Sigmoid colon (tissue), 7 donors: ENCODE measurements around the gene TRIM8. TPM values are rescaled to one million over a fixed set of nuclear protein-coding genes. Genes with fewer than 3 reads are reported as not detected.

Source experiments
- DNase-seq: peaks from one replicate; pipeline ENCODE4 v3.0.0-alpha.2; 2019
- H3K27ac ChIP-seq, 4 donors: fragments of 200-600 bp; sonication (generic); one replicate each; pipeline ENCODE4 v1.5.1; 2016 to 2019; ENCODE audit warnings: mild to moderate bottlenecking in 1 of 4
- H3K27me3 ChIP-seq, 3 donors: fragments of 200-600 bp; sonication (generic); one replicate each; pipeline ENCODE4 v1.5.1; 2019; ENCODE audit warnings: mild to moderate bottlenecking in 1 of 3
- H3K36me3 ChIP-seq, 4 donors: fragments of 200-600 bp; sonication (generic); one replicate each; pipeline ENCODE4 v1.5.1; 2016 to 2019
- H3K4me1 ChIP-seq, 4 donors: fragments of 200-600 bp; sonication (generic); one replicate each; pipeline ENCODE4 v1.5.1; 2017 to 2019
- H3K4me3 ChIP-seq, 4 donors: fragments of 200-600 bp; sonication (generic); one replicate each; pipeline ENCODE4 v1.5.1; 2017 to 2019; ENCODE audit warnings: mild to moderate bottlenecking in 2 of 4, moderate library complexity in 1 of 4
- H3K9me3 ChIP-seq, 4 donors: fragments of 200-600 bp in 3 of 4; sonication (generic) in 3 of 4; one replicate each; pipeline versions ENCODE4 v1.5.1 to v1.6.1; 2013 to 2019
- CTCF ChIP-seq, 4 experiments: fragments of 450-650 bp in 3 of 4; fragments of 200-600 bp in 1 of 4; IDR thresholded peaks; one replicate each; pipeline ENCODE4 v1.5.1; 2016 to 2019; ENCODE audit warnings: antibody characterized with exemption in 4 of 4, mild to moderate bottlenecking in 3 of 4, moderate library complexity in 2 of 4
- EP300 ChIP-seq, 4 donors: sonication (generic); formaldehyde crosslinking; IDR thresholded peaks; one replicate each; pipeline ENCODE4 v1.6.1; 2017; ENCODE audit warnings: antibody characterized with exemption in 4 of 4
- POLR2A ChIP-seq, 2 donors: fragments of 450-650 bp; IDR thresholded peaks; one replicate each; pipeline ENCODE4 v1.6.1; 2016; ENCODE audit warnings: antibody characterized with exemption in 2 of 2, mild to moderate bottlenecking in 2 of 2, moderate library complexity in 2 of 2
- POLR2AphosphoS5 ChIP-seq, 4 donors: sonication (generic); formaldehyde crosslinking; IDR thresholded peaks; one replicate each; pipeline ENCODE4 v1.6.1; 2017; ENCODE audit warnings: antibody characterized with exemption in 4 of 4
- WGBS, 2 donors: extraction: QIAGEN DNeasy Blood & Tissue Kit; methylation state at CpG; one replicate each; pipeline ENCODE4 v1.1.7; 2013; 5-methylcytosine and 5-hydroxymethylcytosine counted together
- intact Hi-C: fragments of 100-400 bp; cut with DNase I; formaldehyde crosslinking; loops from one replicate; pipeline ENCODE4 v1.15.1; 2023
- polyA plus RNA-seq, 3 donors: library from polyadenylated mRNA; stranded (reverse); fragments of 200-250 nt; gene quantifications; one replicate each; pipeline ENCODE4 v1.2.3, GENCODE V29; 2013
- total RNA-seq, 4 donors: library from RNA; depleted of rRNA; stranded (reverse); fragments of >200 nt; gene quantifications; one replicate each; pipeline ENCODE4 v1.1.0, GENCODE V29; 2016
- donor health status: healthy with polysubstance abuse.
- donor health status: Bipolar disorder and iron deficiency.
- donor health status: healthy.

Gene TRIM8
- total and polyA plus RNA-seq, 7 donors, result 25.0 to 88.6 (median 58.9) TPM

- H3K36me3 ChIP-seq, result peaks cover 0 to 7% (median 0%) of the 10 kb centered on the region in 4 donors
- H3K27me3 ChIP-seq, result no peaks in the 10 kb centered on the region
- no peak for DNase-seq
- H3K27ac ChIP-seq, result peak overlapping the region in 3 of 4 donors; percentile 85 to 94 (median 91)
- H3K9me3 ChIP-seq, result no peaks in the 10 kb centered on the region
- TF ChIP-seq POLR2A (IDR thresholded peaks at IDR 0.05) (no peak), EP300 (IDR thresholded peaks at IDR 0.05) (no peak), CTCF (IDR thresholded peaks at IDR 0.05) (no peak), POLR2AphosphoS5 (IDR thresholded peaks at IDR 0.05) (no peak)
- 87 to 94% methylated on average over 10 of the region's 10 CpGs for WGBS, 2 donors
- H3K4me3 ChIP-seq, result no peak overlapping the region
- H3K4me1 ChIP-seq, result peaks cover 0 to 93% (median 89%) of the 10 kb centered on the region in 4 donors
- intact Hi-C loops, result no loop called here
Measured at GRCh38 chr10:102631525-102632393, 12.5 kb upstream of the TRIM8 start.

GRCh38 chr10:102632394-102633111 is 11.7 kb upstream of the TRIM8 start:
- Histone ChIP-seq H3K9me3 (no peaks in the 10 kb centered on the region), H3K36me3 (peaks cover 0 to 7% (median 0%) of the 10 kb centered on the region in 4 donors), H3K4me3 (no peak overlapping the region), H3K27me3 (no peaks in the 10 kb centered on the region), H3K4me1 (peaks cover 0 to 85% (median 81%) of the 10 kb centered on the region in 4 donors), H3K27ac (peak overlapping the region; percentile 52 to 94 (median 82))
- 53 to 79% methylated on average over 5 of the region's 5 CpGs for WGBS, 2 donors
- TF ChIP-seq POLR2AphosphoS5 (IDR thresholded peaks at IDR 0.05) (no peak), CTCF (IDR thresholded peaks at IDR 0.05) (no peak), EP300 (IDR thresholded peaks at IDR 0.05) (no peak), POLR2A (IDR thresholded peaks at IDR 0.05) (no peak)
- DNase-seq, result no peak
- intact Hi-C loops, result no loop called here

- 37 to 66% methylated on average over 6 of the region's 6 CpGs for WGBS, 2 donors
- no peaks in the 10 kb centered on the region for H3K27me3 ChIP-seq
- DNase-seq, result no peak
- no peak overlapping the region for H3K4me3 ChIP-seq
- intact Hi-C loops, result no loop called here
- H3K36me3 ChIP-seq, result peaks cover 0 to 7% (median 0%) of the 10 kb centered on the region in 4 donors
- peaks cover 0 to 78% (median 74%) of the 10 kb centered on the region in 4 donors for H3K4me1 ChIP-seq
- no peak for TF ChIP-seq CTCF (IDR thresholded peaks at IDR 0.05)
- no peak for TF ChIP-seq EP300 (IDR thresholded peaks at IDR 0.05)
- no peak for TF ChIP-seq POLR2AphosphoS5 (IDR thresholded peaks at IDR 0.05)
- TF ChIP-seq POLR2A (IDR thresholded peaks at IDR 0.05), result no peak
- H3K27ac ChIP-seq, result peak overlapping the region; percentile 52 to 94 (median 82)
- no peaks in the 10 kb centered on the region for H3K9me3 ChIP-seq
Measured at GRCh38 chr10:102633287-102633686, 11.0 kb upstream of the TRIM8 start.

GRCh38 chr10:102633848-102634247 is 10.4 kb upstream of the TRIM8 start:
- Histone ChIP-seq H3K27ac (peak overlapping the region; percentile 52 to 94 (median 82)), H3K27me3 (no peaks in the 10 kb centered on the region), H3K36me3 (peaks cover 0 to 7% (median 0%) of the 10 kb centered on the region in 4 donors), H3K4me1 (peaks cover 0 to 72% (median 68%) of the 10 kb centered on the region in 4 donors), H3K9me3 (no peaks in the 10 kb centered on the region), H3K4me3 (no peak overlapping the region)
- intact Hi-C loops, result no loop called here
- 81 to 89% methylated on average over 5 of the region's 5 CpGs for WGBS, 2 donors
- TF ChIP-seq POLR2AphosphoS5 (IDR thresholded peaks at IDR 0.05) (no peak), POLR2A (IDR thresholded peaks at IDR 0.05) (no peak), EP300 (IDR thresholded peaks at IDR 0.05) (no peak), CTCF (IDR thresholded peaks at IDR 0.05) (no peak)
- no peak for DNase-seq
